Breast epithelium (tissue), 4 donors: ENCODE measurements around the gene EPB41L2. TPM values are rescaled to one million over a fixed set of nuclear protein-coding genes. Genes with fewer than 3 reads are reported as not detected.

Experiments
- DNase-seq, 2 donors: peaks; one replicate each; pipeline ENCODE4 v3.0.0-alpha.2; 2019; ENCODE audit warnings: low spot score in 2 of 2
- H3K27ac ChIP-seq, 2 donors: fragments of 200-600 bp; sonication (generic) in 1 of 2; one replicate each; pipeline ENCODE4 v1.5.1; 2016 to 2019; ENCODE audit warnings: mild to moderate bottlenecking in 1 of 2
- H3K27me3 ChIP-seq, 2 donors: fragments of 200-600 bp; sonication (generic) in 1 of 2; one replicate each; pipeline versions ENCODE4 v1.5.1 to v1.6.0; 2017 to 2019; ENCODE audit warnings: control low read depth in 1 of 2, mild to moderate bottlenecking in 1 of 2
- H3K36me3 ChIP-seq: fragments of 200-600 bp; one replicate; pipeline ENCODE4 v1.5.1; 2019
- H3K4me1 ChIP-seq, 2 donors: fragments of 200-600 bp; sonication (generic); one replicate each; pipeline ENCODE4 v1.5.1; 2016 to 2019; ENCODE audit warnings: control low read depth in 1 of 2
- H3K4me3 ChIP-seq, 3 donors: fragments of 200-600 bp; sonication (generic); 1 replicate in 2 of 3; 2 replicates in 1 of 3; pipeline ENCODE4 v1.5.1; 2016 to 2019; ENCODE audit warnings: mild to moderate bottlenecking in 3 of 3, moderate library complexity in 2 of 3
- H3K9me3 ChIP-seq, 2 donors: fragments of 200-600 bp; sonication (generic) in 1 of 2; one replicate each; pipeline ENCODE4 v1.5.1; 2016 to 2019; ENCODE audit warnings: control low read depth in 1 of 2
- POLR2A ChIP-seq: fragments of 450-650 bp; IDR thresholded peaks from one replicate; pipeline ENCODE4 v1.6.1; 2016; ENCODE audit warnings: antibody characterized with exemption, mild to moderate bottlenecking, moderate library complexity
- POLR2AphosphoS5 ChIP-seq, 3 donors: sonication (generic); formaldehyde crosslinking; IDR thresholded peaks; one replicate each; pipeline ENCODE4 v1.6.1; 2017; ENCODE audit warnings: antibody characterized with exemption in 3 of 3
- intact Hi-C: fragments of 100-400 bp; cut with DNase I; formaldehyde crosslinking; loops from one replicate; pipeline ENCODE4 v1.15.1; 2023; ENCODE audit warnings: low total_unique reads
- total RNA-seq, 3 donors: library from RNA; depleted of rRNA; stranded (reverse); fragments of >200 nt; gene quantifications; one replicate each; pipeline ENCODE4 v1.1.0, GENCODE V29; 2016
- TF ChIP-seq, protein P1 (sequence below), 3 donors: fragments of 450-650 bp; IDR thresholded peaks; one replicate each; pipeline ENCODE4 v1.5.1; 2016 to 2017; ENCODE audit warnings: antibody characterized with exemption in 3 of 3, mild to moderate bottlenecking in 3 of 3, moderate library complexity in 3 of 3

EPB41L2 gene
- total RNA-seq, 3 donors from 2014 or later: 72.7 to 110 (median 101) TPM

- Histone ChIP-seq H3K4me3 (no peak overlapping the region), H3K27ac (peak overlapping the region in 1 of 2 donors; percentile 40), H3K36me3 (no peaks in the 10 kb centered on the region), H3K27me3 (no peaks in the 10 kb centered on the region), H3K4me1 (no peaks in the 10 kb centered on the region), H3K9me3 (peaks cover 14 to 15% of the 10 kb centered on the region in 2 donors)
- TF ChIP-seq POLR2A: no peak
- TF ChIP-seq, protein P1, sequence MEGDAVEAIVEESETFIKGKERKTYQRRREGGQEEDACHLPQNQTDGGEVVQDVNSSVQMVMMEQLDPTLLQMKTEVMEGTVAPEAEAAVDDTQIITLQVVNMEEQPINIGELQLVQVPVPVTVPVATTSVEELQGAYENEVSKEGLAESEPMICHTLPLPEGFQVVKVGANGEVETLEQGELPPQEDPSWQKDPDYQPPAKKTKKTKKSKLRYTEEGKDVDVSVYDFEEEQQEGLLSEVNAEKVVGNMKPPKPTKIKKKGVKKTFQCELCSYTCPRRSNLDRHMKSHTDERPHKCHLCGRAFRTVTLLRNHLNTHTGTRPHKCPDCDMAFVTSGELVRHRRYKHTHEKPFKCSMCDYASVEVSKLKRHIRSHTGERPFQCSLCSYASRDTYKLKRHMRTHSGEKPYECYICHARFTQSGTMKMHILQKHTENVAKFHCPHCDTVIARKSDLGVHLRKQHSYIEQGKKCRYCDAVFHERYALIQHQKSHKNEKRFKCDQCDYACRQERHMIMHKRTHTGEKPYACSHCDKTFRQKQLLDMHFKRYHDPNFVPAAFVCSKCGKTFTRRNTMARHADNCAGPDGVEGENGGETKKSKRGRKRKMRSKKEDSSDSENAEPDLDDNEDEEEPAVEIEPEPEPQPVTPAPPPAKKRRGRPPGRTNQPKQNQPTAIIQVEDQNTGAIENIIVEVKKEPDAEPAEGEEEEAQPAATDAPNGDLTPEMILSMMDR (IDR thresholded peaks at IDR 0.05): no peak
- TF ChIP-seq POLR2AphosphoS5 (IDR thresholded peaks at IDR 0.05): no peak
- no peak for DNase-seq
- intact Hi-C loops: loop anchor here (5.0 kb wide), 1 partner anchor 817 kb away; no protein-coding TSS in a partner anchor
Measured at GRCh38 chr6:131049608-131050007, 13.4 kb downstream of the EPB41L2 start.

DNA sequence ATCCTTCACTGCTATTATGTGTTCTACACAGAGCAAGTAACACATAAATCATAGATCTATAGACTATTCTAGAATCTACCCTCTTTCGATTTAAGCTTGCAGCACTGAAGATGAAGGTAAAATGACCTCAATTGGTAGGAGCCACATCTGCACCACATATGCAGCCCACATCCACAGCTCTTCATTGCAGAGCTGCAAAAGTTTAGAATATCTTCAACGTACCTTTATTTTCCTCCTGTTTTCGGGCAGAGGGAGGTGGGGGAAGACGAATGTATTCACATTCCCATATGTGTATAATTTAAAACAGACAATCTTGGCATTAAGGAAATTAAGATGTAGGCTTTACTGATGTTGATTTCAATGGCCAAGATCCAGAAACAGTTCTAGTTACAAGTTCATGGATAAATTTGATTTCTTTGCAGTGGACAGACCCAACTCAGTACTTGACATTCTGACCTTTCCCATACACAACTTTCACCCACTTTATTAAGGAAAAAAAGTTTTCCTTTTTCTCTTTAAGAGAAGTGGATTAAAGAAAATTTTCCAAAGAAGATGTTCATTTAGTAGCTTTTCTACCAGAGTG, 14.0 kb downstream of the EPB41L2 start:
- H3K4me1 ChIP-seq: no peaks in the 10 kb centered on the region
- DNase-seq: no peak
- no peaks in the 10 kb centered on the region for H3K36me3 ChIP-seq
- no peak overlapping the region for H3K27ac ChIP-seq
- H3K27me3 ChIP-seq: no peaks in the 10 kb centered on the region
- TF ChIP-seq, protein P1 (IDR thresholded peaks at IDR 0.05): no peak
- no peak for TF ChIP-seq POLR2A
- no peak for TF ChIP-seq POLR2AphosphoS5 (IDR thresholded peaks at IDR 0.05)
- H3K9me3 ChIP-seq: peaks cover 8 to 9% of the 10 kb centered on the region in 2 donors
- intact Hi-C loops: loop anchor here (5.0 kb wide), 1 partner anchor 817 kb away; no protein-coding TSS in a partner anchor
- no peak overlapping the region for H3K4me3 ChIP-seq

DNA sequence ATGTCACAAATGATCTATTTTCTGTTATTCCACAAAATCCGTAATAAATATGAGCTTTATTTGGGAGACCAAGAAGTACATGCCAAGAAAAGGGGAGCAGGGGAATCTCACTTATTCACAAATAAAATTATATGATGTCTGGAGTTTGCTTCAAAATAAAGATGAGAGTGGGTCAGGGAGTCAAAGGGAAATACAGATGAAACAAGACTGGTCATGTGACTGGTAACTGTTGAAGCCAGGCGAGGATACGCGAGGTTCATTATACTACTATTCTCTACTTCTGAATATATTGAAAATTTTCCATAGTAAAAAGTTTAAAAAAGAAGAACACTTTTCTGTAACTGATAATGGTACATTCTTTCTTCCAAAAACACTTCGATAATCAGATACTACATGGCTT, 14.6 kb downstream of the EPB41L2 start:
- DNase-seq: no peak
- TF ChIP-seq POLR2A (no peak), POLR2AphosphoS5 (IDR thresholded peaks at IDR 0.05) (no peak)
- TF ChIP-seq, protein P1 (IDR thresholded peaks at IDR 0.05): no peak
- Histone ChIP-seq H3K9me3 (peaks cover 3% of the 10 kb centered on the region in 2 donors), H3K27ac (no peak overlapping the region), H3K4me1 (no peaks in the 10 kb centered on the region), H3K4me3 (no peak overlapping the region), H3K36me3 (no peaks in the 10 kb centered on the region), H3K27me3 (no peaks in the 10 kb centered on the region)
- intact Hi-C loops: loop anchor here (5.0 kb wide), 1 partner anchor 816 kb away; no protein-coding TSS in a partner anchor

- DNase-seq: no peak
- Histone ChIP-seq H3K27me3 (no peaks in the 10 kb centered on the region), H3K4me3 (no peak overlapping the region), H3K36me3 (no peaks in the 10 kb centered on the region), H3K4me1 (no peaks in the 10 kb centered on the region), H3K9me3 (no peaks in the 10 kb centered on the region), H3K27ac (no peak overlapping the region)
- no peak for TF ChIP-seq POLR2AphosphoS5 (IDR thresholded peaks at IDR 0.05)
- TF ChIP-seq, protein P1 (IDR thresholded peaks at IDR 0.05): no peak
- intact Hi-C loops: loop anchor here (5.0 kb wide), 1 partner anchor 813 kb away; no protein-coding TSS in a partner anchor
Measured at GRCh38 chr6:131045139-131045538, 17.9 kb downstream of the EPB41L2 start.

- Histone ChIP-seq H3K4me3 (no peak overlapping the region), H3K36me3 (no peaks in the 10 kb centered on the region), H3K27ac (no peak overlapping the region), H3K4me1 (no peaks in the 10 kb centered on the region), H3K9me3 (no peaks in the 10 kb centered on the region), H3K27me3 (no peaks in the 10 kb centered on the region)
- no peak for DNase-seq
- intact Hi-C loops: no loop called here
- no peak for TF ChIP-seq POLR2AphosphoS5 (IDR thresholded peaks at IDR 0.05)
- no peak for TF ChIP-seq POLR2A
- TF ChIP-seq, protein P1 (IDR thresholded peaks at IDR 0.05): no peak
Measured at GRCh38 chr6:131043902-131044447, 19.1 kb downstream of the EPB41L2 start.
